ENCODE measurements around the gene WBP4. TPM values are rescaled to one million over a fixed set of nuclear protein-coding genes. Genes with fewer than 3 reads are reported as not detected.

WBP4 gene
- total RNA-seq, 4 donors from 2014 or later: 6.1 to 12.6 (median 7.1) TPM

- TF ChIP-seq CTCF (IDR thresholded peaks at IDR 0.05) (no peak), POLR2A (IDR thresholded peaks at IDR 0.05) (no peak)
- WGBS, 2 donors: 89 to 100% methylated on average over 1 of the region's 1 CpG
These were observed 37.5 kb downstream of the WBP4 start for GRCh38 chr13:41098761-41099160.

GRCh38 chr13:41099986-41100385 lies 38.7 kb downstream of the WBP4 start:
- Histone ChIP-seq H3K4me1 (no peaks in the 10 kb centered on the region), H3K36me3 (no peaks in the 10 kb centered on the region), H3K27me3 (no peaks in the 10 kb centered on the region), H3K4me3 (no peak overlapping the region), H3K9me3 (no peaks in the 10 kb centered on the region), H3K27ac (no peak overlapping the region)
- intact Hi-C loops (cut with DNase I): no loop called here
- DNase-seq: no peak
- TF ChIP-seq CTCF (IDR thresholded peaks at IDR 0.05) (no peak), POLR2A (IDR thresholded peaks at IDR 0.05) (no peak)

More at GRCh38 chr13:41098761-41099160, 37.5 kb downstream of the WBP4 start:
- Histone ChIP-seq H3K4me3 (no peak overlapping the region), H3K4me1 (no peaks in the 10 kb centered on the region), H3K27me3 (no peaks in the 10 kb centered on the region), H3K36me3 (no peaks in the 10 kb centered on the region), H3K9me3 (no peaks in the 10 kb centered on the region), H3K27ac (no peak overlapping the region)
- intact Hi-C loops (cut with DNase I): no loop called here
- DNase-seq: no peak

- no peaks in the 10 kb centered on the region for H3K4me1 ChIP-seq
- no peak overlapping the region for H3K4me3 ChIP-seq
- no peaks in the 10 kb centered on the region for H3K27me3 ChIP-seq
- H3K36me3 ChIP-seq: no peaks in the 10 kb centered on the region
- no peak for DNase-seq
- intact Hi-C loops (cut with DNase I): no loop called here
- no peak for TF ChIP-seq POLR2A (IDR thresholded peaks at IDR 0.05)
- no peak for TF ChIP-seq CTCF (IDR thresholded peaks at IDR 0.05)
- no peak overlapping the region for H3K27ac ChIP-seq
- H3K9me3 ChIP-seq: no peaks in the 10 kb centered on the region
- 79 to 89% methylated on average over 6 to 8 of the region's 15 CpGs for WGBS, 2 donors
These were observed 45.8 kb downstream of the WBP4 start for GRCh38 chr13:41107104-41107571.

- Histone ChIP-seq H3K4me1 (no peaks in the 10 kb centered on the region), H3K27me3 (no peaks in the 10 kb centered on the region), H3K4me3 (no peak overlapping the region), H3K36me3 (no peaks in the 10 kb centered on the region), H3K27ac (no peak overlapping the region), H3K9me3 (no peaks in the 10 kb centered on the region)
- no peak for DNase-seq
- intact Hi-C loops (cut with DNase I): no loop called here
- TF ChIP-seq POLR2A (IDR thresholded peaks at IDR 0.05) (no peak), CTCF (IDR thresholded peaks at IDR 0.05) (no peak)
- 80% methylated on average over 1 of the region's 7 CpGs; no CpG with 5 or more reads in 1 of the 2 donors for WGBS, 2 donors
These were observed 46.3 kb downstream of the WBP4 start for GRCh38 chr13:41107584-41108014.

GRCh38 chr13:41111454-41111853 lies 50.1 kb downstream of the WBP4 start:
- WGBS, 2 donors: 66 to 68% methylated on average over 7 of the region's 7 CpGs

More at GRCh38 chr13:41111454-41111853, 50.1 kb downstream of the WBP4 start:
- Histone ChIP-seq H3K27me3 (no peaks in the 10 kb centered on the region), H3K4me1 (no peaks in the 10 kb centered on the region), H3K27ac (no peak overlapping the region), H3K4me3 (no peak overlapping the region), H3K9me3 (no peaks in the 10 kb centered on the region), H3K36me3 (no peaks in the 10 kb centered on the region)
- intact Hi-C loops (cut with DNase I): no loop called here
- DNase-seq: no peak
- TF ChIP-seq CTCF (IDR thresholded peaks at IDR 0.05) (no peak), POLR2A (IDR thresholded peaks at IDR 0.05) (no peak)

Data from esophagus squamous epithelium (tissue), 5 donors.